Stimulated activated CD8-positive, alpha-beta memory T cell treated with anti-CD3 and anti-CD28 coated beads, Interleukin-15, amount 100 ng/mL, for 1 hour (primary cell): ENCODE measurements around the gene NCOR2.

ENCODE experiments used
- DNase-seq: peaks from one replicate; pipeline ENCODE4 v3.0.0-alpha.2; 2020; ENCODE audit warnings: low read depth

NCOR2 gene

GRCh38 chr12:124543590-124544310 is 23.7 kb downstream of the NCOR2 start:
- no peak for DNase-seq

GRCh38 chr12:124543052-124543589 is 24.3 kb downstream of the NCOR2 start:
- DNase-seq, result no peak

GRCh38 chr12:124542021-124542949 is 25.1 kb downstream of the NCOR2 start:
- no peak for DNase-seq

GRCh38 chr12:124541322-124541721 is 26.1 kb downstream of the NCOR2 start:
- no peak for DNase-seq

GRCh38 chr12:124539084-124540041 is 28.0 kb downstream of the NCOR2 start:
- no peak for DNase-seq

- no peak for DNase-seq
Measured at GRCh38 chr12:124538194-124539082, 29.0 kb downstream of the NCOR2 start.

GRCh38 chr12:124537525-124538193 is 29.8 kb downstream of the NCOR2 start:
- no peak for DNase-seq

- DNase-seq, result no peak
Measured at GRCh38 chr12:124536641-124537040, 30.8 kb downstream of the NCOR2 start.

- DNase-seq, result no peak
Measured at GRCh38 chr12:124534776-124535740, 32.4 kb downstream of the NCOR2 start.

- no peak for DNase-seq
Measured at GRCh38 chr12:124533456-124533855, 34.0 kb downstream of the NCOR2 start.

- DNase-seq, result no peak
Measured at GRCh38 chr12:124532967-124533366, 34.4 kb downstream of the NCOR2 start.

- DNase-seq, result no peak
Measured at GRCh38 chr12:124532331-124532750, 35.1 kb downstream of the NCOR2 start.

GRCh38 chr12:124531906-124532305 is 35.5 kb downstream of the NCOR2 start:
- DNase-seq, result no peak

- no peak for DNase-seq
Measured at GRCh38 chr12:124531281-124531745, 36.1 kb downstream of the NCOR2 start.

GRCh38 chr12:124530637-124531263 is 36.7 kb downstream of the NCOR2 start:
- no peak for DNase-seq

GRCh38 chr12:124529565-124530276 is 37.7 kb downstream of the NCOR2 start:
- no peak for DNase-seq

- DNase-seq, result no peak
Measured at GRCh38 chr12:124527861-124528561, 39.4 kb downstream of the NCOR2 start.
